SU-DHL-6 (cell line): ENCODE data around the gene SLC8A1.

Experiments
- EZH2phosphoT487 ChIP-seq: fragments of 200-600 bp; sonication (generic), shearing (Covaris generic); conservative IDR thresholded peaks from 2 replicates; pipeline ENCODE4 v1.6.1; 2018; ENCODE audit warnings: mild to moderate bottlenecking, antibody characterized with exemption, low read length, moderate library complexity, mixed read lengths
- TF ChIP-seq, protein P1 (sequence below): fragments of 200-600 bp; sonication (generic); IDR thresholded peaks from one replicate; pipeline ENCODE4 v1.5.1; 2017; ENCODE audit warnings: antibody characterized with exemption, mild to moderate bottlenecking, low read length, moderate library complexity; ENCODE audit not compliant: insufficient read depth, poor library complexity, severe bottlenecking

DNA sequence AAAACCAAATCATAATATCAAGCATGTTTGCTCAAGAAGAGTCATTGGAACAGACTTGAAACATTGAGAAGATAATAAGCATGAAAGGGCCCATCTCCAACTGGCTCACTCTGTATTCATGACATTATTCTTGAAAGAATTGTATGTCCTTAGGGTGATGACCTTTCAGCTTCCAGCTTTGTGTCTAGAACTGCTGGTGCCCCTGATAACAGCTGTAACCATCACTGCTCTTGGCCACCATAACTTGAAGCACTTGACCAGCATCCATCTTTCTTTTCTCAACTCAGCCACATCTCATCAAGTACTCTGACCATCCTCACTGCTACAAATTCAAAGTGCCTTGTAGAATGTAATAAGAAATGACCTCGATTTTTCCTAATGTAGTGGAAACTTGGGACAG is 289.9 kb downstream of the SLC8A1 start:
- TF ChIP-seq, protein P1, sequence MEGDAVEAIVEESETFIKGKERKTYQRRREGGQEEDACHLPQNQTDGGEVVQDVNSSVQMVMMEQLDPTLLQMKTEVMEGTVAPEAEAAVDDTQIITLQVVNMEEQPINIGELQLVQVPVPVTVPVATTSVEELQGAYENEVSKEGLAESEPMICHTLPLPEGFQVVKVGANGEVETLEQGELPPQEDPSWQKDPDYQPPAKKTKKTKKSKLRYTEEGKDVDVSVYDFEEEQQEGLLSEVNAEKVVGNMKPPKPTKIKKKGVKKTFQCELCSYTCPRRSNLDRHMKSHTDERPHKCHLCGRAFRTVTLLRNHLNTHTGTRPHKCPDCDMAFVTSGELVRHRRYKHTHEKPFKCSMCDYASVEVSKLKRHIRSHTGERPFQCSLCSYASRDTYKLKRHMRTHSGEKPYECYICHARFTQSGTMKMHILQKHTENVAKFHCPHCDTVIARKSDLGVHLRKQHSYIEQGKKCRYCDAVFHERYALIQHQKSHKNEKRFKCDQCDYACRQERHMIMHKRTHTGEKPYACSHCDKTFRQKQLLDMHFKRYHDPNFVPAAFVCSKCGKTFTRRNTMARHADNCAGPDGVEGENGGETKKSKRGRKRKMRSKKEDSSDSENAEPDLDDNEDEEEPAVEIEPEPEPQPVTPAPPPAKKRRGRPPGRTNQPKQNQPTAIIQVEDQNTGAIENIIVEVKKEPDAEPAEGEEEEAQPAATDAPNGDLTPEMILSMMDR, result no peak
- TF ChIP-seq EZH2phosphoT487, result no peak
